NCI-H2171 (cell line): ENCODE results near the gene POLR1A.

Experiments used
- DNase-seq: peaks from one replicate; lab custom pipeline; 2025; lab: John Stamatoyannopoulos, UW

Gene POLR1A

GRCh38 chr2:85978883-85979780 lies 126.6 kb downstream of the POLR1A start:
- DNase-seq: peak; percentile 45

DNA sequence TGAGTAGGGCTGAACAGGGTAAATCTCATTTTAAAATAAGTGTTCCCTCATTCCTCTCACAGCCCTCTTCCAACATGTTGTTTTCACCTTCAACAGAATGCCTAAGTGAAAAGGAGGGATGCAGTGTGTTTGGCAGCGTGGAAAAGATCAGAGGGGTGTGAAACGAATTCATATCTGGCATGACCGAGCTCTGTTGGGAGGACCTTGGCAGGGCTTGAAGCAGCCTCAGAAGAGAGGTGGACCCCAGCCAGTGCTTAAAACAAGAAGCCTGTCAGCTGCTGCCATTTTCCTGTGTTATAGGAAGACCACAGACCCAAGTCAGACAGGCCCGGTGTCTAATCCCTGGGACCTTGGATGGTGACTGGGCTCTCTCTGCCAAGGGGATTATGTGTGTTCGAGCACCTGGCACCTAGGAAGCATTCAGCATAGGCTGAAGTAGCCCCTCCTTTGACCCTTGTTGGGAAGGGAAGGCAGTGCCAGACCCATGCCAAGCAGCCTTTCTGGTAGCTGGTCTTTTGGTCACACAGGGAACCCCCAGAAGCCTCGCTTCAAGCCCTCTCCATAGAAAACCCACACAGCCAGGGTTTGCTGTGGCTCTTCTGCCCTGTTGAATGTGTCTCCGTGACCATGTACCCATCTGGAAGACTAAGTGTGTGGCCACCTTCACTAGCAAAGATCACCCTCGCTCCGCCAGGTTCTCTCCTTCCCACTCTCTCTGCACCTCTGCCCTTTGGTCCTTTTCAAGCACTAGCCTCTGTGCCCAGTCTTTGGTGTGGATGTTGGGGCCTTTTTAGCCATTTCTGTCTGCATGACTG lies 129.4 kb downstream of the POLR1A start:
- DNase-seq: no peak

- no peak for DNase-seq
Measured at GRCh38 chr2:85975581-85975980, 130.1 kb downstream of the POLR1A start.

DNA sequence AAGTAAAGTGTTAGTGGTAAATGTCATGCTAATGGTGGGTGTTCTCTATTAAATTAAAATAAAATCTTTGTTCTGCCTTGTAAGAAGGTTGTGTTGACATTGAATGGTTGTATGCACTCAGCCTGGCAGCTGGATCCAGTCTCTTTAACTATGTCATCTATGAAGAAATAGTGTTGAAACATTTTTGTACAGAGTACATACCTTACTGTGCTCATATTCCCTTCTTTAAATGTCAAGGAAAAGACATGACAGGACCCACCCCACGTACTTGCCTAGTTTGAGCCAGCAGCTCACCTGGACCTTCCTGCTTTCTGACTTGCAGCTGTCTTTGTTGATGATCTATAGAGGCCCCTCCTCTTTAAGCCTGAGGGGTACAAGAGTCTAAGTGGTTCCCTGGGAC lies 131.3 kb downstream of the POLR1A start:
- DNase-seq: no peak

GRCh38 chr2:85972355-85972754 lies 133.3 kb downstream of the POLR1A start:
- no peak for DNase-seq

DNA sequence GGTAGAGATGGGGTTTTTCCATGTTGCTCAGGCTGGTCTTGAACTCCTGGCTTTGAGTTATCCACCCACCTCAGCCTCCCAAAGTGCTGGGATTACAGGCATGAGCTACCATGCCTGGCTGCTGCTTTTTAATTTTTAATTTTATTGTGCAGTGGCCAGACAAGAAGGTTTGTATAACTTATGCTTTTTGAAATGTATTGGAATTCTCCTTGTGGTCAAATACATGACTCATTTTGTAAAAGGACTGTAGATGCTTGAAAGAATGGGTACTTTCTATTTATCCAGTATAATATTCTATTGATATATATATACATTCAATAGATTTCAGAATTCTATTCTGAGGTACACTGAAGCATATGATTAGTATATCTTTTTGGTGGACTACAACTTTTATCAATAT lies 134.3 kb downstream of the POLR1A start:
- DNase-seq: no peak
